GM23248 (cell line): Measurements from ENCODE around the gene ZSWIM5. TPM values are rescaled to one million over a fixed set of nuclear protein-coding genes. Genes with fewer than 3 reads are reported as not detected.
"Not testable (repeated sequence)": the region's sequence is repeated elsewhere in the genome, so short reads cannot be mapped to it uniquely, and the experiment has no call there.

Source experiments
- DNase-seq: peaks from one replicate; pipeline ENCODE4 v3.0.0-alpha.2; 2015
- H2AFZ ChIP-seq: fragments of 200-600 bp; sonication (generic); 2 replicates; pipeline ENCODE4 v1.6.1; 2016; ENCODE audit warnings: antibody characterized with exemption
- H3F3A ChIP-seq: fragments of 200-600 bp; sonication (generic); 2 replicates; pipeline ENCODE4 v1.6.1; 2016; ENCODE audit warnings: mild to moderate bottlenecking, antibody characterized with exemption, mixed run types; ENCODE audit not compliant: insufficient read depth
- H3K27ac ChIP-seq: fragments of 200-600 bp; sonication (generic); 2 replicates; pipeline ENCODE4 v1.5.1; 2016; ENCODE audit warnings: mild to moderate bottlenecking
- H3K27me3 ChIP-seq: fragments of 200-600 bp; sonication (generic); replicated peaks from 2 replicates; pipeline ENCODE4 v1.6.1; 2016; ENCODE audit warnings: mild to moderate bottlenecking; ENCODE audit not compliant: insufficient read depth
- H3K36me3 ChIP-seq: fragments of 200-600 bp; sonication (generic); 2 replicates; pipeline ENCODE4 v1.6.1; 2016; ENCODE audit warnings: low read depth, mild to moderate bottlenecking
- H3K4me1 ChIP-seq: fragments of 200-600 bp; sonication (generic); 2 replicates; pipeline ENCODE4 v1.6.1; 2016; ENCODE audit warnings: mild to moderate bottlenecking; ENCODE audit not compliant: insufficient read depth
- H3K4me2 ChIP-seq: fragments of 200-600 bp; sonication (generic); one replicate; pipeline ENCODE4 v1.6.1; 2016; ENCODE audit warnings: mild to moderate bottlenecking; ENCODE audit not compliant: unreplicated experiment
- H3K4me3 ChIP-seq: fragments of 200-600 bp; sonication (generic); 2 replicates; pipeline ENCODE4 v1.5.1; 2016; ENCODE audit warnings: mild to moderate bottlenecking
- H3K79me2 ChIP-seq: fragments of 200-600 bp; sonication (generic); 2 replicates; pipeline ENCODE4 v1.6.1; 2016; ENCODE audit warnings: mild to moderate bottlenecking; ENCODE audit not compliant: insufficient read depth
- H3K9ac ChIP-seq: fragments of 200-600 bp; sonication (generic); 2 replicates; pipeline ENCODE4 v1.6.1; 2016; ENCODE audit warnings: mild to moderate bottlenecking
- H3K9me2 ChIP-seq: fragments of 200-600 bp; sonication (generic); 2 replicates; pipeline ENCODE4 v1.6.1; 2016; ENCODE audit warnings: mixed run types, mild to moderate bottlenecking, moderate library complexity; ENCODE audit not compliant: insufficient read depth
- H3K9me3 ChIP-seq: fragments of 200-600 bp; sonication (generic); one replicate; pipeline ENCODE4 v1.6.1; 2017; ENCODE audit warnings: low read depth
- H4K20me1 ChIP-seq: fragments of 200-600 bp; sonication (generic); 2 replicates; pipeline ENCODE4 v1.6.0; 2016; ENCODE audit not compliant: insufficient read depth
- EZH2 ChIP-seq: fragments of 200-600 bp; sonication (generic); IDR thresholded peaks from 2 replicates; pipeline ENCODE4 v1.6.1; 2018; ENCODE audit warnings: antibody characterized with exemption, mild to moderate bottlenecking; ENCODE audit not compliant: insufficient read depth, poor library complexity, severe bottlenecking
- EZH2phosphoT487 ChIP-seq: fragments of 200-600 bp; sonication (generic); IDR thresholded peaks from 2 replicates; pipeline ENCODE4 v1.6.1; 2018; ENCODE audit warnings: antibody characterized with exemption, moderate library complexity, mild to moderate bottlenecking, low read depth; ENCODE audit not compliant: insufficient read depth
- WGBS, 2 experiments: methylation state at CpG; one replicate each; pipeline ENCODE4 v1.1.6; 2015 to 2017; ENCODE audit warnings: low lambda C conversion rate in 2 of 2, low coverage in 1 of 2; ENCODE audit errors: missing lambda C conversion rate in 2 of 2; 5-methylcytosine and 5-hydroxymethylcytosine counted together
- in situ Hi-C: fragments of 300-500 bp; cut with MboI; formaldehyde crosslinking; loops from 2 replicates; pipeline ENCODE4 v1.15.0; 2020
- polyA plus RNA-seq: library from polyadenylated mRNA; unstranded; fragments of >200 nt; fragmentation: Nextera tagmentation; extraction: Ambion mirVana; gene quantifications from 2 replicates; pipeline ENCODE4 v1.2.1, GENCODE V29; 2016
- total RNA-seq: library from RNA; depleted of rRNA; stranded (reverse); fragments of >200 nt; shearing (Covaris generic); gene quantifications from 2 replicates; pipeline ENCODE4 v1.2.3, GENCODE V29; 2014

ZSWIM5 gene
- total and polyA plus RNA-seq, 2 experiments from 2014 or later = 0.06 to 0.54 TPM

- Histone ChIP-seq H3K4me3 (no peak overlapping the region), H4K20me1 (no peaks in the 10 kb centered on the region), H2AFZ (0 out of 2 replicates have a peak overlapping the region, but pooled peaks have one; percentile 51), H3K9me2 (no peaks in the 10 kb centered on the region), H3F3A (peaks cover 28% of the 10 kb centered on the region), H3K79me2 (no peaks in the 10 kb centered on the region), H3K9ac (no peak overlapping the region), H3K27me3 (no peaks in the 10 kb centered on the region), H3K36me3 (no peaks in the 10 kb centered on the region), H3K27ac (peak overlapping the region; percentile 72), H3K4me1 (peaks cover 20% of the 10 kb centered on the region), H3K9me3 (no peaks in the 10 kb centered on the region), H3K4me2 (peak overlapping the region; percentile 21)
- no peak for TF ChIP-seq EZH2
- TF ChIP-seq EZH2phosphoT487 = no peak
- peak; percentile 95 for DNase-seq
- in situ Hi-C loops = no loop called here
- WGBS, 2 experiments = 3 to 4% methylated on average over 2 of the region's 2 CpGs
Observed at GRCh38 chr1:45246760-45247159, 40.4 kb upstream of the ZSWIM5 start.

- H3K27me3 ChIP-seq, H3K79me2 ChIP-seq, H3K36me3 ChIP-seq, DNase-seq, H3K9me3 ChIP-seq, H3K9me2 ChIP-seq, in situ Hi-C loops, H3K4me3 ChIP-seq, H3K9ac ChIP-seq, H2AFZ ChIP-seq, H4K20me1 ChIP-seq: not testable (repeated sequence)
- Histone ChIP-seq H3F3A (peaks cover 28% of the 10 kb centered on the region), H3K27ac (peak overlapping the region; percentile 72), H3K4me1 (peaks cover 20% of the 10 kb centered on the region), H3K4me2 (peak overlapping the region; percentile 21)
- WGBS, 2 experiments = 70 to 74% methylated on average over 3 of the region's 3 CpGs
Observed at GRCh38 chr1:45246359-45246758, 40.0 kb upstream of the ZSWIM5 start.

GRCh38 chr1:45244660-45245059 is 38.3 kb upstream of the ZSWIM5 start:
- no peak overlapping the region for H3K27ac ChIP-seq
- H3K27me3 ChIP-seq = no peaks in the 10 kb centered on the region
- H3K4me3 ChIP-seq = no peak overlapping the region
- no peak overlapping the region for H3K9ac ChIP-seq
- H3K9me2 ChIP-seq = no peaks in the 10 kb centered on the region
- peaks cover 20% of the 10 kb centered on the region for H3K4me1 ChIP-seq
- H3F3A ChIP-seq = peaks cover 28% of the 10 kb centered on the region
- no peak overlapping the region for H2AFZ ChIP-seq
- no peaks in the 10 kb centered on the region for H3K9me3 ChIP-seq
- no peaks in the 10 kb centered on the region for H4K20me1 ChIP-seq
- TF ChIP-seq EZH2 = no peak
- TF ChIP-seq EZH2phosphoT487 = no peak
- no peaks in the 10 kb centered on the region for H3K79me2 ChIP-seq
- H3K36me3 ChIP-seq = no peaks in the 10 kb centered on the region
- no peak overlapping the region for H3K4me2 ChIP-seq
- DNase-seq = no peak
- in situ Hi-C loops = no loop called here

- peak; percentile 52 for DNase-seq
- Histone ChIP-seq H3K9me2 (no peaks in the 10 kb centered on the region), H4K20me1 (no peaks in the 10 kb centered on the region), H3K27ac (peak overlapping the region; percentile 36), H3K79me2 (no peaks in the 10 kb centered on the region), H3K4me1 (peaks cover 20% of the 10 kb centered on the region), H3F3A (peaks cover 28% of the 10 kb centered on the region), H3K4me2 (peak overlapping the region; percentile 15), H3K9me3 (no peaks in the 10 kb centered on the region), H3K4me3 (no peak overlapping the region), H2AFZ (peak overlapping the region; percentile 58), H3K36me3 (no peaks in the 10 kb centered on the region), H3K27me3 (no peaks in the 10 kb centered on the region), H3K9ac (no peak overlapping the region)
- 30 to 38% methylated on average over 3 of the region's 3 CpGs for WGBS, 2 experiments
- in situ Hi-C loops = no loop called here
- TF ChIP-seq EZH2 (no peak), EZH2phosphoT487 (no peak)
Observed at GRCh38 chr1:45243476-45244343, 37.3 kb upstream of the ZSWIM5 start.
